ENCODE results near the gene ZNF771. TPM values are rescaled to one million over a fixed set of nuclear protein-coding genes. Genes with fewer than 3 reads are reported as not detected.

ZNF771 gene
- total RNA-seq, 4 donors from 2014 or later: 7.4 to 28.1 (median 15.1) TPM

GRCh38 chr16:30413112-30413806, 5.9 kb downstream of the ZNF771 start:
- H3K27ac ChIP-seq: no peak overlapping the region
- intact Hi-C loops (cut with DNase I; ENCODE audit: low total_unique reads): no loop called here
- WGBS, 2 donors (ENCODE audit: low coverage in 1 of 2): 84 to 100% methylated on average over 3 to 6 of the region's 6 CpGs
- DNase-seq: no peak
- H3K36me3 ChIP-seq: no peaks in the 10 kb centered on the region
- peaks cover 9 to 25% (median 20%) of the 10 kb centered on the region in 4 donors for H3K4me1 ChIP-seq
- in situ Hi-C loops (cut with MboI; ENCODE audit: low pct_ligation_motif_present in 1 of 4, low pct_unique_long_range_greater_than_20kb in 1 of 4, low sequenced_read_pairs in 3 of 4): loop anchor here (25.0 kb wide), 2 partner anchors 301 to 326 kb away; partner anchors contain the start of genes GDPD3 (in 2 of the 4), MAPK3 (in 2 of the 4), PPP4C (in 2 of the 4) and TBX6 (in 2 of the 4)
- TF ChIP-seq POLR2AphosphoS5 (IDR thresholded peaks at IDR 0.05) (no peak), EP300 (IDR thresholded peaks at IDR 0.05; ENCODE audit: low read depth) (no peak), CTCF (IDR thresholded peaks at IDR 0.05) (no peak), POLR2A (IDR thresholded peaks at IDR 0.05) (no peak)
- H3K9me3 ChIP-seq: no peaks in the 10 kb centered on the region
- no peaks in the 10 kb centered on the region for H3K27me3 ChIP-seq
- H3K4me3 ChIP-seq: no peak overlapping the region

DNA sequence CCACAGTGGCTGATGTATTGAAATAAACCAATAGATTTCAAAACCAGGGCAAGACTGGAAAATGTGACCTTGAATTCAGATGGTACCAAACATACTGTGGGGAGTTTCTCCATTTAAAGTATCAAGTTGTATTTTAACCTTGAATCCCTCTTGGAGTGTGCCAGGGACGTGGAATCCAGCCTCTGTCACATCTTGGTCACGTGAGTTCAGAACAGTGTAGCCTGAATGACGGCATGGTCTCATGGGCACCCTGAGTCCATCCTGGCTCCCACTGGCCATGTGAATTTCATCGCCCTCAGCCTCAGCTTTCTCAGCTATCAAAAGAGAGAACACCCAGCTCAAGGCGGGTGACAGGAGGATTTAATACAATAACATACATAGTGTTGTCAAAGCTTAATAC, 6.8 kb downstream of the ZNF771 start:
- Histone ChIP-seq H3K36me3 (no peaks in the 10 kb centered on the region), H3K4me1 (peaks cover 4 to 23% (median 18%) of the 10 kb centered on the region in 4 donors), H3K4me3 (no peak overlapping the region), H3K9me3 (no peaks in the 10 kb centered on the region), H3K27me3 (no peaks in the 10 kb centered on the region), H3K27ac (no peak overlapping the region)
- intact Hi-C loops (cut with DNase I; ENCODE audit: low total_unique reads) (no loop called here), in situ Hi-C loops (cut with MboI; ENCODE audit: low pct_ligation_motif_present in 1 of 4, low pct_unique_long_range_greater_than_20kb in 1 of 4, low sequenced_read_pairs in 3 of 4) (loop anchor here (25.0 kb wide), 2 partner anchors 302 to 327 kb away; partner anchors contain the start of genes GDPD3 (in 2 of the 4), MAPK3 (in 2 of the 4), PPP4C (in 2 of the 4) and TBX6 (in 2 of the 4))
- no peak for DNase-seq
- TF ChIP-seq EP300 (IDR thresholded peaks at IDR 0.05; ENCODE audit: low read depth): no peak
- WGBS, 2 donors (ENCODE audit: low coverage in 1 of 2): 94 to 95% methylated on average over 4 to 5 of the region's 5 CpGs

DNA sequence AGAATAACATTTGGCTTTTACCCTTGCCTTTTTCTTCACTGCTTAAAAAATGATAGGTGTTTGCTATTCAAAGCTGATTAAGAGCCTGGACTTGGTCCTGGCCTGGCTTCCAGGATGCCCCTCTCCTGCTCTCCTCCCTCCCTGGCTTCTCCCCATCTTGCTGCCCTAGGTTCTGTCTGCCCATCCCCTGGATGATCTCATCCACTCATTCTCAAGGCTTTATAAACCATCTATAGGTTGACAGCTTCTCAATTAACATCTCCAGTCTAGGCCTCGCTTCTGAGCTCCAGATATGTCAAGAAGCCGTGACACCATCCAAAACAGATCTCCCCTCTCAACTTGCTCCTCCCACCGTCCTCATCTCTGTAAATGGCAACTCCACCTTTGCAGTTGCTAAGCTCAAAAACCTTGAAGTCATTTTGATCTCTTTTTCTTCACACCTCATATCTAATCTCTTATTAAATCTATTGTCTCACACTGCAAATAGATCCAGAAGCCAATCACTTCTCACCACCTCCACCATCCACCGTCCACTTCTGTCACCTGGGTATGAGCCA, 8.7 kb downstream of the ZNF771 start:
- Histone ChIP-seq H3K4me3 (no peak overlapping the region), H3K4me1 (peaks cover 3 to 15% (median 12%) of the 10 kb centered on the region in 4 donors), H3K27me3 (no peaks in the 10 kb centered on the region), H3K9me3 (no peaks in the 10 kb centered on the region), H3K36me3 (no peaks in the 10 kb centered on the region), H3K27ac (no peak overlapping the region)
- intact Hi-C loops (cut with DNase I; ENCODE audit: low total_unique reads): no loop called here
- no peak for DNase-seq
- in situ Hi-C loops (cut with MboI; ENCODE audit: low pct_ligation_motif_present in 1 of 4, low pct_unique_long_range_greater_than_20kb in 1 of 4, low sequenced_read_pairs in 3 of 4): loop anchor here (25.0 kb wide), 2 partner anchors 304 to 329 kb away; partner anchors contain the start of genes GDPD3 (in 2 of the 4), MAPK3 (in 2 of the 4), PPP4C (in 2 of the 4) and TBX6 (in 2 of the 4)
- TF ChIP-seq CTCF (IDR thresholded peaks at IDR 0.05) (no peak), POLR2A (IDR thresholded peaks at IDR 0.05) (no peak), EP300 (IDR thresholded peaks at IDR 0.05; ENCODE audit: low read depth) (no peak), POLR2AphosphoS5 (IDR thresholded peaks at IDR 0.05) (no peak)
- 95 to 96% methylated on average over 4 of the region's 4 CpGs for WGBS, 2 donors (ENCODE audit: low coverage in 1 of 2)

DNA sequence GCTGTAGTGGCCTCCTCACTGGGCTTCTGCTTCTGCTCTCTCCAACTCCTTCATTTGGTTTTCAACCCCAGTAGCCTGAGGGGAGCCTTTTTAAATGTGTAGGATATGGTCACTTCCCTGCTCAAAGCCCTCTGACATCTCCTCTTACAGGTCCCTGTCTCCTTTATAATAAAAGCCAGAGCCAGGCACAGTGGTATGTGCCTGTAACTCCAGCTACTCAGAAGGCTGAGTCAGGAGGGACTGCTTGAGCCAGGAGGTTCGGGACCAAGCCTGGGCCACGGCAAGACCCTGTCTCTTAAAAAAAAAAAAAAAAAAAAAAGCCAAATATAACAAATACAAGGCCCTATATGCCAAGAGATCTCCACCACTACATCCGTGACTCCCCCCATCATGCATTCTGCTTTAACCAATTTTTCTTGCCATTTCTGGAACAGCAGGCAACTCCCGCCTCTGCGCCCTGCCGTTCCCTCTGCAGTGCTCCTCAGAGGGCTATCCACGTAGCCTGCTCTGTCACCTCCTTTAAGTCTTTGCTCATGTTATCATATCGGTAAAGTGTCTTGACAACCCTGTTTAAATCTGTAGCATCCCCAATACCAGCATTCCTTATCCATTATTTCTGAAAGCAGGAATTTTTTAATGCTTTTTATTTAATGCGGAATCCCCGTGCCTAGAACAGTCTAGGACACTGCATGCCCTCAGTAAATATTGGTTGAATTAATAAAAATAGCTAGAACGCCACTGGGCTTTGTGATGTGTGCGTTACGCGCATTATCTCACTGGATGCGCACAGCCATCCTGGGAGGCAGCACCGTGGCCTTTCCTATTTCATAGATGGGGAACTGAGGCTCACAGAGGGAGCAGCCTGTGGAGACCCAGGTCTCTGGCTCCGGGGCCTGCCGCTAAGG, 9.5 kb downstream of the ZNF771 start:
- H3K27ac ChIP-seq: peak overlapping the region; percentile 87 to 89 (median 88)
- peak overlapping the region; percentile 44 to 67 (median 54) for H3K4me3 ChIP-seq
- H3K9me3 ChIP-seq: no peaks in the 10 kb centered on the region
- in situ Hi-C loops (cut with MboI; ENCODE audit: low pct_ligation_motif_present in 1 of 4, low pct_unique_long_range_greater_than_20kb in 1 of 4, low sequenced_read_pairs in 3 of 4): loop anchor here (25.0 kb wide), 2 partner anchors 305 to 330 kb away; partner anchors contain the start of genes GDPD3 (in 2 of the 4), MAPK3 (in 2 of the 4), PPP4C (in 2 of the 4) and TBX6 (in 2 of the 4)
- peaks cover 3 to 15% (median 12%) of the 10 kb centered on the region in 4 donors for H3K4me1 ChIP-seq
- H3K27me3 ChIP-seq: no peaks in the 10 kb centered on the region
- no peak for TF ChIP-seq EP300 (IDR thresholded peaks at IDR 0.05; ENCODE audit: low read depth)
- TF ChIP-seq POLR2AphosphoS5 (IDR thresholded peaks at IDR 0.05): no peak
- TF ChIP-seq POLR2A (IDR thresholded peaks at IDR 0.05): no peak
- WGBS, 2 donors (ENCODE audit: low coverage in 1 of 2): 64 to 84% methylated on average over 8 to 18 of the region's 18 CpGs
- intact Hi-C loops (cut with DNase I; ENCODE audit: low total_unique reads): no loop called here
- peaks cover 0 to 1% (median 0%) of the 10 kb centered on the region in 4 donors for H3K36me3 ChIP-seq
- DNase-seq: no peak

Data from transverse colon (tissue), 4 donors.